ENCODE data around the gene CALY. TPM values are rescaled to one million over a fixed set of nuclear protein-coding genes. Genes with fewer than 3 reads are reported as not detected.

Gene CALY
- total RNA-seq, 1 donor from 2014 or later = not detected

DNA sequence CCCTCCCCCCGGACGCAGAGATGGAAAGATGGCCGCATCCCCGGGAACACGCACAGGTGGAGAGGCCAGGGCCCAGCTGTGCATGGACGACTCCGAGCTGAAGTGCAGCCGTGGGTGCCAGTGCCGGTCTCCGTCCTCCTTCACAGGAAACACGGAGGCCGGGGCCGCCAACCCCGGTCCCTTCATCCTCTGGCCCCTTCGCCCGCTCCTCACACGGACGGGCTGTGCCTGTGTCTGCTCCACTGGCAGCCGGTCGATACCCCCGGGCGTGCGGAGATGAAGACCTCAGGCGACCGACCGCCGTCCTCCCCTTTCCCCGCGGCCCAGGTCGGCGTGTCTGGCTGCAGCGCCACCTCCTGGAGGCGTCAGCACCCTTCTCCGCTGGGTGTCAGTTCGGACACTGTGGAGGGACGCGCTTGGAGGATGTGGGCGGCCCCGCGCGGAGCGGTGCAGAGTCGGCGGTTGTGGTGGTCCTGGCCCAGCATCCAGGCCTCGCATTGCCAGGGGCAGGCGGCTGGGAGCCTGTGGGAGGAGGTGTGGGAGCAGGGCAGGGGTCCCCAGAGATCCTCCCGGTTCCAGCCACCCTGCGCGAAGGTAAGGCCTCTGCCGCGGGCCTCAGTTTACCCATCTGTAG is 18.1 kb downstream of the CALY start:
- peaks cover 4% of the 10 kb centered on the region for H3K9me3 ChIP-seq (replicated peaks)
- DNase-seq = peak; percentile 49
- H3K27ac ChIP-seq (replicated peaks) = no peak overlapping the region
- H3K4me1 ChIP-seq = peaks cover 11% of the 10 kb centered on the region
- TF ChIP-seq, protein P1, sequence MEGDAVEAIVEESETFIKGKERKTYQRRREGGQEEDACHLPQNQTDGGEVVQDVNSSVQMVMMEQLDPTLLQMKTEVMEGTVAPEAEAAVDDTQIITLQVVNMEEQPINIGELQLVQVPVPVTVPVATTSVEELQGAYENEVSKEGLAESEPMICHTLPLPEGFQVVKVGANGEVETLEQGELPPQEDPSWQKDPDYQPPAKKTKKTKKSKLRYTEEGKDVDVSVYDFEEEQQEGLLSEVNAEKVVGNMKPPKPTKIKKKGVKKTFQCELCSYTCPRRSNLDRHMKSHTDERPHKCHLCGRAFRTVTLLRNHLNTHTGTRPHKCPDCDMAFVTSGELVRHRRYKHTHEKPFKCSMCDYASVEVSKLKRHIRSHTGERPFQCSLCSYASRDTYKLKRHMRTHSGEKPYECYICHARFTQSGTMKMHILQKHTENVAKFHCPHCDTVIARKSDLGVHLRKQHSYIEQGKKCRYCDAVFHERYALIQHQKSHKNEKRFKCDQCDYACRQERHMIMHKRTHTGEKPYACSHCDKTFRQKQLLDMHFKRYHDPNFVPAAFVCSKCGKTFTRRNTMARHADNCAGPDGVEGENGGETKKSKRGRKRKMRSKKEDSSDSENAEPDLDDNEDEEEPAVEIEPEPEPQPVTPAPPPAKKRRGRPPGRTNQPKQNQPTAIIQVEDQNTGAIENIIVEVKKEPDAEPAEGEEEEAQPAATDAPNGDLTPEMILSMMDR (IDR thresholded peaks at IDR 0.05; ENCODE audit: borderline replicate concordance) = peak; percentile 75
- H3K27me3 ChIP-seq (ENCODE audit: low read depth) = peaks cover 41% of the 10 kb centered on the region
- no peaks in the 10 kb centered on the region for H3K36me3 ChIP-seq
- intact Hi-C loops (cut with micrococcal nuclease) = no loop called here
- H3K4me3 ChIP-seq = peak overlapping the region; percentile 54

DNA sequence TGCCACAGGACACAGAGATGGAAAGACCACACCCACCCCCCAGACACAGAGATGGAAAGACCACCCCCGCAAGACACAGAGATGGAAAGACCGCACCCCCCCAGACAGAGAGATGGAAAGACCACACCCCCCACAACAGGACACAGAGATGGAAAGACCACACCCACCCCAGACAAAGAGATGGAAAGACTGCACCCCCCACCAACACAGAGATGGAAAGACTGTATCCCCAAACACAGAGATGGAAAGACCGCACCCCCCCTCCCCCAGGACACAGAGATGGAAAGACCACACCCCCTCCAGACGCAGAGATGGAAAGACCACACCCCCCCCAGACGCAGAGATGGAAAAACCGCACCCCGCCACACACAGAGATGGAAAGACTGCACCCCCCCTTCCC is 20.0 kb downstream of the CALY start:
- H3K4me3 ChIP-seq = no peak overlapping the region
- TF ChIP-seq, protein P1 (IDR thresholded peaks at IDR 0.05; ENCODE audit: borderline replicate concordance) = no peak
- intact Hi-C loops (cut with micrococcal nuclease) = no loop called here
- DNase-seq = no peak
- H3K9me3 ChIP-seq (replicated peaks) = peaks cover 4% of the 10 kb centered on the region
- H3K27ac ChIP-seq (replicated peaks) = no peak overlapping the region
- H3K27me3 ChIP-seq (ENCODE audit: low read depth) = peaks cover 32% of the 10 kb centered on the region
- H3K4me1 ChIP-seq = peaks cover 11% of the 10 kb centered on the region
- H3K36me3 ChIP-seq = peaks cover 14% of the 10 kb centered on the region

DNA sequence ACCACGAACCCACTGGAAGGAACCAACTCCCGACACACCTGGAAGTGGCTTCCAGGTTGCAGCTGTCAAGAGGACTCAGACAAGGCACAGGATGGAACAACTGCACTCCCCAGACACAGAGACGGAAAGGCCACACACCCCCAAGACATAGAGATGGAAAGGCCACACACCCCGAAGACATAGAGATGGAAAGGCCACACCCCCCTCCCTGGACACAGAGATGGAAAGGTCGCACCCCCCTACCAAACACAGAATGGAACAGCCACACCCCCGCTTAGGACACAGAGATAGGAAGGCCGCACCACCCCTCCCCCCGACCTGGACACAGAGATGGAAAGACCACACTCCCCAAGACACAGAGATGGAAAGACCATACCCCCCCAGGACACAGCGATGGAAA is 20.4 kb downstream of the CALY start:
- Histone ChIP-seq H3K36me3 (peaks cover 19% of the 10 kb centered on the region), H3K27me3 (ENCODE audit: low read depth) (peaks cover 29% of the 10 kb centered on the region), H3K4me3 (no peak overlapping the region), H3K27ac (replicated peaks) (no peak overlapping the region), H3K4me1 (peaks cover 11% of the 10 kb centered on the region), H3K9me3 (replicated peaks) (peaks cover 4% of the 10 kb centered on the region)
- intact Hi-C loops (cut with micrococcal nuclease) = no loop called here
- TF ChIP-seq, protein P1 (IDR thresholded peaks at IDR 0.05; ENCODE audit: borderline replicate concordance) = no peak
- DNase-seq = no peak

GRCh38 chr10:133315847-133316246 is 20.8 kb downstream of the CALY start:
- Histone ChIP-seq H3K36me3 (peaks cover 21% of the 10 kb centered on the region), H3K27me3 (ENCODE audit: low read depth) (peaks cover 25% of the 10 kb centered on the region), H3K4me1 (peaks cover 11% of the 10 kb centered on the region), H3K27ac (replicated peaks) (no peak overlapping the region), H3K4me3 (no peak overlapping the region), H3K9me3 (replicated peaks) (peaks cover under 1% of the 10 kb centered on the region)
- TF ChIP-seq, protein P1 (IDR thresholded peaks at IDR 0.05; ENCODE audit: borderline replicate concordance) = no peak
- intact Hi-C loops (cut with micrococcal nuclease) = no loop called here
- no peak for DNase-seq

- intact Hi-C loops (cut with micrococcal nuclease) = no loop called here
- H3K27me3 ChIP-seq (ENCODE audit: low read depth) = peaks cover 15% of the 10 kb centered on the region
- peaks cover 11% of the 10 kb centered on the region for H3K4me1 ChIP-seq
- no peak overlapping the region for H3K4me3 ChIP-seq
- no peak overlapping the region for H3K27ac ChIP-seq (replicated peaks)
- no peaks in the 10 kb centered on the region for H3K9me3 ChIP-seq (replicated peaks)
- TF ChIP-seq, protein P1 (IDR thresholded peaks at IDR 0.05; ENCODE audit: borderline replicate concordance) = no peak
- no peak for DNase-seq
- peaks cover 30% of the 10 kb centered on the region for H3K36me3 ChIP-seq
These were observed 21.8 kb downstream of the CALY start for GRCh38 chr10:133314911-133315310.

All from left ventricle myocardium inferior (tissue), 1 donor.